ENCODE measurements around the gene UNC5B. TPM values are rescaled to one million over a fixed set of nuclear protein-coding genes. Genes with fewer than 3 reads are reported as not detected.

Gene UNC5B
- under 1 TPM; 0.26 to 0.43 (median 0.35) TPM for total RNA-seq

DNA sequence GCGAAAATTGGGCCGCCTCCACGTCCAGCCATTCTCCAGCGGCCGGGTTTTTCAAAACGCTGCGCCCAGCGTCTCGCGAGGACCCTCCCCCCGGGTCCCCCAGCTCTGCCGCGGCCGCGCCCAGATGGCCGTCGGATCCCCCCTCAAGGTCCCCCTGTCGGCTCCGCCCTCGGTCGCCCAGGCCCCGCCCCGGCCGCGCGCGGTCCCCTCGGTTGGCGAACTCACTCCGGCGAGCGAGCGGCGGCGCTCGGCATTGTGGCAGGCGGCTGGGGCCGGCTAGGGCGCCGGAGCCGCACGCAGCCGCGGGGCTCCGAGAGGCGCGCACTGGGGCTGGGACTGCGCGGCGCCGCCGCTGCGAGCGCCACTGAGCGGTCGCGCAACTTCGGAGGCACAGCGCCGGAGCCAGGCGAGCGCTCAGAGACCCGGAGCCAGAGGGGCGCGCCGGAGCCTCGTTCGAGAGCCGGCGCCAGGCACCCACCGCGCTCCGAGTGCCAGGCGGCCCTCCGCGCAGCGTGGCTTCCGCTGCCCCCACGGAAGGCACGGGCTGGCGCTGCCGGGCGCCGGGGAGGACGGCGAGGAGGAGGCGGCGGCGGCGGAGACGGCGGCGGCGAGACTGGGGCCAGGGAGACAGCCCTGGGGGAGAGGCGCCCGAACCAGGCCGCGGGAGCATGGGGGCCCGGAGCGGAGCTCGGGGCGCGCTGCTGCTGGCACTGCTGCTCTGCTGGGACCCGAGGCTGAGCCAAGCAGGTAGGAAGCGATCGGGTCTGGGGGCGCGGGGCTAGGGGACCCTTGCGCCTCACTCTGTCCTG lies at the start of gene UNC5B:
Gene UNC5B (plus strand): TSS at position 253 of the 809 bp plus-strand sequence. CDS start 416 bp downstream, at position 669.
- Mint-ChIP-seq H3K27me3 (ENCODE audit: low read depth) (peaks cover 67% of the 10 kb centered on the region), H3K4me3 (peak within 1 kb of the TSS; percentile 70), H3K4me1 (ENCODE audit: low read depth) (peaks cover 7% of the 10 kb centered on the region), H3K36me3 (ENCODE audit: insufficient read depth) (no peaks in the 10 kb centered on the region), H3K9me3 (no peaks in the 10 kb centered on the region)
- DNase-seq (peak; percentile 41), ATAC-seq (peak; percentile 82 to 85)

- Mint-ChIP-seq H3K4me1 (ENCODE audit: low read depth) (no peaks in the 10 kb centered on the region), H3K4me3 (no peak overlapping the region), H3K27me3 (ENCODE audit: low read depth) (no peaks in the 10 kb centered on the region), H3K9me3 (no peaks in the 10 kb centered on the region), H3K36me3 (ENCODE audit: insufficient read depth) (no peaks in the 10 kb centered on the region)
- no peak for ATAC-seq
- DNase-seq, result no peak
These were observed 38.9 kb upstream of the UNC5B start for GRCh38 chr10:71173466-71173865.

DNA sequence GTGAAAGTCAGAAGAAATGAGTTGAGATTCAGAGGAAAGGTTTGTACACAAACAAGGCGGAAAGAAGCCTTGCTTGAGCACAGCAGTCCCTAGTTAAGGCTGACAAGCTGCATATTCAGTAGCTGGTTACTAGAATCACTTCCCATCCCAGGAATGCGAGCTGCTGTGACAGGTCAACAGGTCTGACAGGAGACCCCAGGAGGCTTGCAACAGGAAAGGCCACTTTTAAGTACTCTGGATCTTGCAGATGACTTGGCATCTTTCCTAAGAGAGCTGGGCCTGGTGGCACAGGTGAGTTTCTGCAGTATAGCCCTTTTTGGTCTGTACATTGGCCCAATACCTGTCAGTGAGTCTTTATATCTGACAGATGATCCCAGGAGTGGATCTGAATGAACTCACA lies 35.7 kb upstream of the UNC5B start:
- Mint-ChIP-seq H3K36me3 (ENCODE audit: insufficient read depth) (no peaks in the 10 kb centered on the region), H3K4me3 (no peak overlapping the region), H3K4me1 (ENCODE audit: low read depth) (no peaks in the 10 kb centered on the region), H3K9me3 (no peaks in the 10 kb centered on the region), H3K27me3 (ENCODE audit: low read depth) (no peaks in the 10 kb centered on the region)
- DNase-seq, result no peak
- no peak for ATAC-seq

GRCh38 chr10:71177651-71178199 lies 34.6 kb upstream of the UNC5B start:
- DNase-seq (no peak), ATAC-seq (no peak)
- no peaks in the 10 kb centered on the region for H3K9me3 Mint-ChIP-seq
- H3K36me3 Mint-ChIP-seq (ENCODE audit: insufficient read depth), result no peaks in the 10 kb centered on the region
- no peak overlapping the region for H3K4me3 Mint-ChIP-seq
- no peaks in the 10 kb centered on the region for H3K27me3 Mint-ChIP-seq (ENCODE audit: low read depth)
- H3K4me1 Mint-ChIP-seq (ENCODE audit: low read depth), result no peaks in the 10 kb centered on the region

DNA sequence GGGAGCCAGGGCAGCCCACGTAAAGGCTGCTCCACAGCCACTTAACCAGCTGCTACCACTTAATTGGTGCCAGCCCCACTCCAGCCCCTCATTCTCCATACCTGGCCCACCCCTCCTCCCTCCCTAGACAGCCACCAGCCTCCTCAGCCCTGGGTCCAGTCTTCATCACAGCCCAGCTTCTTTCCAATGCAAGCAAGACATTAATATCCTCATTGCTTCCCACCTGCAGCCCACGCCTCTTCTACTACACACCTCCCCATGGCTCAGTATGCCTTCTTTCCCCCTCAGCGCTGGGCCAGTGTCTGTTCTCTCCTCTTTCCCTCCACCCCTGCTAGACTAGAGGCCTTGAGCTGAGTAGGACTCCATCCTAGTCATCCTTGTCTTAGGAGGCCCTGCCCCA lies 33.5 kb upstream of the UNC5B start:
- DNase-seq (no peak), ATAC-seq (no peak)
- Mint-ChIP-seq H3K4me3 (no peak overlapping the region), H3K4me1 (ENCODE audit: low read depth) (no peaks in the 10 kb centered on the region), H3K27me3 (ENCODE audit: low read depth) (no peaks in the 10 kb centered on the region), H3K36me3 (ENCODE audit: insufficient read depth) (no peaks in the 10 kb centered on the region), H3K9me3 (no peaks in the 10 kb centered on the region)

- H3K9me3 Mint-ChIP-seq, result no peaks in the 10 kb centered on the region
- no peaks in the 10 kb centered on the region for H3K4me1 Mint-ChIP-seq (ENCODE audit: low read depth)
- no peaks in the 10 kb centered on the region for H3K36me3 Mint-ChIP-seq (ENCODE audit: insufficient read depth)
- H3K4me3 Mint-ChIP-seq, result no peak overlapping the region
- no peaks in the 10 kb centered on the region for H3K27me3 Mint-ChIP-seq (ENCODE audit: low read depth)
- ATAC-seq (no peak), DNase-seq (no peak)
These were observed 33.0 kb upstream of the UNC5B start for GRCh38 chr10:71179382-71179781.

- H3K27me3 Mint-ChIP-seq (ENCODE audit: low read depth), result no peaks in the 10 kb centered on the region
- no peaks in the 10 kb centered on the region for H3K9me3 Mint-ChIP-seq
- H3K36me3 Mint-ChIP-seq (ENCODE audit: insufficient read depth), result no peaks in the 10 kb centered on the region
- H3K4me1 Mint-ChIP-seq (ENCODE audit: low read depth), result no peaks in the 10 kb centered on the region
- ATAC-seq, result no peak
- no peak overlapping the region for H3K4me3 Mint-ChIP-seq
- no peak for DNase-seq
These were observed 27.9 kb upstream of the UNC5B start for GRCh38 chr10:71184421-71184820.

GRCh38 chr10:71185209-71185608 lies 27.2 kb upstream of the UNC5B start:
- DNase-seq (no peak), ATAC-seq (no peak)
- Mint-ChIP-seq H3K4me1 (ENCODE audit: low read depth) (no peaks in the 10 kb centered on the region), H3K9me3 (no peaks in the 10 kb centered on the region), H3K27me3 (ENCODE audit: low read depth) (no peaks in the 10 kb centered on the region), H3K36me3 (ENCODE audit: insufficient read depth) (no peaks in the 10 kb centered on the region), H3K4me3 (no peak overlapping the region)

GRCh38 chr10:71187197-71187596 lies 25.2 kb upstream of the UNC5B start:
- H3K4me3 Mint-ChIP-seq, result no peak overlapping the region
- DNase-seq (no peak), ATAC-seq (no peak)
- H3K27me3 Mint-ChIP-seq (ENCODE audit: low read depth), result no peaks in the 10 kb centered on the region
- H3K36me3 Mint-ChIP-seq (ENCODE audit: insufficient read depth), result no peaks in the 10 kb centered on the region
- H3K4me1 Mint-ChIP-seq (ENCODE audit: low read depth), result no peaks in the 10 kb centered on the region
- H3K9me3 Mint-ChIP-seq, result no peaks in the 10 kb centered on the region

DNA sequence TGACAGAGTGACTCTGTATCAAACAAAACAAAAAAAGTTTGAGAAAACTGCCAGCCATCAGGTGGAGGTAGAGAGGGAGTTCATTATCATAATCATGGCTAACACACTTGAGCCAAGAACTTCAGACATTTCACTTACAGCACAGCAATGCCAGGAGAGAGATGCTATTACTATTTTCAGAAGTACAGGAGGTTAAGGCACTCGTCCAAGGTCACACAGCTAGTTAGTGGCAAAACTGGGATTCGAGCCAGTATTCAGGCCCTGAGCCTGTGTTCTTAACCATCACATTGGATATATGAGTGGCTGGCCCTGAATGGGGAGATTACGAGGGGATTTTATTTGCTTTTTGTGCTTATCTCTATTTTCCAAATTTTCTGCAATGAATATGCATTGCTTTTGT lies 24.8 kb upstream of the UNC5B start:
- Mint-ChIP-seq H3K4me1 (ENCODE audit: low read depth) (no peaks in the 10 kb centered on the region), H3K36me3 (ENCODE audit: insufficient read depth) (no peaks in the 10 kb centered on the region), H3K27me3 (ENCODE audit: low read depth) (no peaks in the 10 kb centered on the region), H3K4me3 (no peak overlapping the region), H3K9me3 (no peaks in the 10 kb centered on the region)
- DNase-seq (no peak), ATAC-seq (no peak)

GRCh38 chr10:71188201-71188600 lies 24.2 kb upstream of the UNC5B start:
- Mint-ChIP-seq H3K27me3 (ENCODE audit: low read depth) (no peaks in the 10 kb centered on the region), H3K4me1 (ENCODE audit: low read depth) (no peaks in the 10 kb centered on the region), H3K4me3 (no peak overlapping the region), H3K36me3 (ENCODE audit: insufficient read depth) (no peaks in the 10 kb centered on the region), H3K9me3 (no peaks in the 10 kb centered on the region)
- DNase-seq (no peak), ATAC-seq (no peak)

GRCh38 chr10:71191019-71191418 lies 21.4 kb upstream of the UNC5B start:
- Mint-ChIP-seq H3K36me3 (ENCODE audit: insufficient read depth) (no peaks in the 10 kb centered on the region), H3K9me3 (no peaks in the 10 kb centered on the region), H3K4me1 (ENCODE audit: low read depth) (no peaks in the 10 kb centered on the region), H3K27me3 (ENCODE audit: low read depth) (peaks cover 3% of the 10 kb centered on the region), H3K4me3 (no peak overlapping the region)
- DNase-seq (no peak), ATAC-seq (no peak)

DNA sequence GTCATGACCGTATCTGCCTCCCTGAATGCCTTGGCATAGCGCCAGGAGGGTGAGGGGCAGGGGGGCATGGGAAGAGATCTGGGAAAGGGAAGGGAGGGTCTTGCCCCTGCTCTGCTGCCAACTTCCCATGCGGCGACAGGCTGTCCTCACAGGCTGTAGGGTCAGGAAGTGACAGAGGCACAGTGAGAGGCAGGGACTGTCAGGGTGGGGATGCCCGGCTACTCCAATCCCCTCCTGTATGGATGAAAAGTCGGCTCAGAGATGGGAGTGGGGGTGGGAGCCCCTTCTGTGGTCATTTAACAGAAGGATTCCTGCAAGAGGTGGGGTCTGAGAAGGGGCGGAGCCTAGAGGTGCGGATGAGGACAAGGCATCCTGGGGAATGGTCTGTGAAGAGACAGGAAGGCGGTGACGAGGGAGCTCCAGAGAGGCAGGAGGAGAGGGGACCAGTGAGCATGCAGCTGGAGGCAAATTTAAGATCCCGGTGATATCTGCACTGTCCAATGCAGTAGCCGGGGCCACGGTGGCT lies 20.8 kb upstream of the UNC5B start:
- no peaks in the 10 kb centered on the region for H3K9me3 Mint-ChIP-seq
- H3K4me3 Mint-ChIP-seq, result no peak overlapping the region
- H3K36me3 Mint-ChIP-seq (ENCODE audit: insufficient read depth), result no peaks in the 10 kb centered on the region
- ATAC-seq, result no peak
- no peak for DNase-seq
- H3K27me3 Mint-ChIP-seq (ENCODE audit: low read depth), result peaks cover 3% of the 10 kb centered on the region
- H3K4me1 Mint-ChIP-seq (ENCODE audit: low read depth), result no peaks in the 10 kb centered on the region

GRCh38 chr10:71193516-71193915 lies 18.9 kb upstream of the UNC5B start:
- DNase-seq (no peak), ATAC-seq (no peak)
- Mint-ChIP-seq H3K9me3 (peaks cover 12% of the 10 kb centered on the region), H3K27me3 (ENCODE audit: low read depth) (peaks cover 5% of the 10 kb centered on the region), H3K36me3 (ENCODE audit: insufficient read depth) (no peaks in the 10 kb centered on the region), H3K4me3 (no peak overlapping the region), H3K4me1 (ENCODE audit: low read depth) (no peaks in the 10 kb centered on the region)

DNA sequence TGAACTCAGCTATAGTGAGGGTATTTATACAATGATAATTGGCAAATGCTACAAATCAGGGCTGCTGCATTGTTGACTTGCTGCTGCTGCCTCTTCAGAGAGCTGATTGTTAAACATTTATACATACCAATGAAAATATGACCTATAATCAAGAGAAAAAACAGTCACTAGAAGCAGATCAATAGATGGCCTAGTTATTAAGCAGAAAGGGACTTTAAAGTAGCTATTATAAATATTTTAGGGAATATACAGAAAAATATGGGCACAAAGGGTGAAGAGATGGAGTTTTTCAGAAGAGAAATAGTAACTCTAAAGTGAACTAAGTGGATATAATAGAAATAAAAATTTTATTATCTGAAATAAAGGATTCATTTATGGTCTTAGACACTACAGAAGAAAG lies 14.4 kb upstream of the UNC5B start:
- Mint-ChIP-seq H3K27me3 (ENCODE audit: low read depth) (peaks cover 9% of the 10 kb centered on the region), H3K36me3 (ENCODE audit: insufficient read depth) (no peaks in the 10 kb centered on the region), H3K4me3 (no peak overlapping the region), H3K4me1 (ENCODE audit: low read depth) (no peaks in the 10 kb centered on the region), H3K9me3 (peaks cover 19% of the 10 kb centered on the region)
- ATAC-seq (no peak), DNase-seq (no peak)
